Astrocyte (in vitro differentiated cells and primary cell): Measurements from ENCODE around the gene S1PR2.

ENCODE experiments used
- CTCF ChIP-seq: IDR thresholded peaks from 2 replicates; pipeline ENCODE4 v1.5.1; 2011; ENCODE audit warnings: low read depth, mild to moderate bottlenecking, inconsistent platforms, low read length, moderate library complexity; ENCODE audit not compliant: insufficient read depth
- EZH2 ChIP-seq: IDR thresholded peaks from 2 replicates; pipeline ENCODE4 v1.6.1; 2012; ENCODE audit warnings: mild to moderate bottlenecking, low read length, inconsistent platforms; ENCODE audit not compliant: insufficient read depth

- no peak for TF ChIP-seq CTCF
- no peak for TF ChIP-seq EZH2
Measured at GRCh38 chr19:10214784-10215183, 16.3 kb downstream of the S1PR2 start.
